ENCODE results near the gene JAK1. TPM values are rescaled to one million over a fixed set of nuclear protein-coding genes. Genes with fewer than 3 reads are reported as not detected.

The JAK1 gene
- polyA plus RNA-seq, 1 donor from 2014 or later = 26.8 TPM

GRCh38 chr1:64923294-64923718 lies 43.0 kb downstream of the JAK1 start:
- H3K36me3 ChIP-seq (ENCODE audit: insufficient read depth, low read length) = no peaks in the 10 kb centered on the region
- peaks cover 6% of the 10 kb centered on the region for H3K79me2 ChIP-seq (replicated peaks; ENCODE audit: insufficient read depth, low read length)
- TF ChIP-seq TAF1 (IDR thresholded peaks at IDR 0.05; ENCODE audit: low read depth) (no peak), EP300 (conservative IDR thresholded peaks at IDR 0.05; ENCODE audit: poor library complexity, severe bottlenecking) (no peak), MXI1 (conservative IDR thresholded peaks at IDR 0.05; ENCODE audit: poor library complexity, severe bottlenecking) (no peak), SMC3 (conservative IDR thresholded peaks at IDR 0.05; ENCODE audit: poor library complexity) (no peak), CTCF (IDR thresholded peaks at IDR 0.05; ENCODE audit: poor library complexity, severe bottlenecking) (no peak), RAD21 (conservative IDR thresholded peaks at IDR 0.05) (no peak), EZH2 (IDR thresholded peaks at IDR 0.05; ENCODE audit: borderline replicate concordance, insufficient read depth, low read length, poor library complexity, severe bottlenecking) (no peak), POLR2AphosphoS5 (IDR thresholded peaks at IDR 0.05) (no peak)
- TF ChIP-seq, protein P1, sequence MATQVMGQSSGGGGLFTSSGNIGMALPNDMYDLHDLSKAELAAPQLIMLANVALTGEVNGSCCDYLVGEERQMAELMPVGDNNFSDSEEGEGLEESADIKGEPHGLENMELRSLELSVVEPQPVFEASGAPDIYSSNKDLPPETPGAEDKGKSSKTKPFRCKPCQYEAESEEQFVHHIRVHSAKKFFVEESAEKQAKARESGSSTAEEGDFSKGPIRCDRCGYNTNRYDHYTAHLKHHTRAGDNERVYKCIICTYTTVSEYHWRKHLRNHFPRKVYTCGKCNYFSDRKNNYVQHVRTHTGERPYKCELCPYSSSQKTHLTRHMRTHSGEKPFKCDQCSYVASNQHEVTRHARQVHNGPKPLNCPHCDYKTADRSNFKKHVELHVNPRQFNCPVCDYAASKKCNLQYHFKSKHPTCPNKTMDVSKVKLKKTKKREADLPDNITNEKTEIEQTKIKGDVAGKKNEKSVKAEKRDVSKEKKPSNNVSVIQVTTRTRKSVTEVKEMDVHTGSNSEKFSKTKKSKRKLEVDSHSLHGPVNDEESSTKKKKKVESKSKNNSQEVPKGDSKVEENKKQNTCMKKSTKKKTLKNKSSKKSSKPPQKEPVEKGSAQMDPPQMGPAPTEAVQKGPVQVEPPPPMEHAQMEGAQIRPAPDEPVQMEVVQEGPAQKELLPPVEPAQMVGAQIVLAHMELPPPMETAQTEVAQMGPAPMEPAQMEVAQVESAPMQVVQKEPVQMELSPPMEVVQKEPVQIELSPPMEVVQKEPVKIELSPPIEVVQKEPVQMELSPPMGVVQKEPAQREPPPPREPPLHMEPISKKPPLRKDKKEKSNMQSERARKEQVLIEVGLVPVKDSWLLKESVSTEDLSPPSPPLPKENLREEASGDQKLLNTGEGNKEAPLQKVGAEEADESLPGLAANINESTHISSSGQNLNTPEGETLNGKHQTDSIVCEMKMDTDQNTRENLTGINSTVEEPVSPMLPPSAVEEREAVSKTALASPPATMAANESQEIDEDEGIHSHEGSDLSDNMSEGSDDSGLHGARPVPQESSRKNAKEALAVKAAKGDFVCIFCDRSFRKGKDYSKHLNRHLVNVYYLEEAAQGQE (IDR thresholded peaks at IDR 0.05; ENCODE audit: borderline replicate concordance) = no peak
- no peak overlapping the region for H2AFZ ChIP-seq (ENCODE audit: low read depth, low read length)
- no peaks in the 10 kb centered on the region for H3K9me3 ChIP-seq (ENCODE audit: low read length)
- H3F3A ChIP-seq (ENCODE audit: insufficient read depth, low read length, poor library complexity, severe bottlenecking) = no peaks in the 10 kb centered on the region
- H3K9me2 ChIP-seq (ENCODE audit: insufficient read depth, low read length) = no peaks in the 10 kb centered on the region
- H3K4me3 ChIP-seq (ENCODE audit: low read length) = no peak overlapping the region
- H3K9ac ChIP-seq (ENCODE audit: low read length) = no peak overlapping the region
- H3K27ac ChIP-seq (ENCODE audit: low read length) = no peak overlapping the region
- H3K4me2 ChIP-seq (ENCODE audit: low read length) = no peak overlapping the region
- H4K20me1 ChIP-seq (ENCODE audit: insufficient read depth) = no peaks in the 10 kb centered on the region
- no peaks in the 10 kb centered on the region for H3K27me3 ChIP-seq (ENCODE audit: insufficient read depth, low read depth, low read length)

DNA sequence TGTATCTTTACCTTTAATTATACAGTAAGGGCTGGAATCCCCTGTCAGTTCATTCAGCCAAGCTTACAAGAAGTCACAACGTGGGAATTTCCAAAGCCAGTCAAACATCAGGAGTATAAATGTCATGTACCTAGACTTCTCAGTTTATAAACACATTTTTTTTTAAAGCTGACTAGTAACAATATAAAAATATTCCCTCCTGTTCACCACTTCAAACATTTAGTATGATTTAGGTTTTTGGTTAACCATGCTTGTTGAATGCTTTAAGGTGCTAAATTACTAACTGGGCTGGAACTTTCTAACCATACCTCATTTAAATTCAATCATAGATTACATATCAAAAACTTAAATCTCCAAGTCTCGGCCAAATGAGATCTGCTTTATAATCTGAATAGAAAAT lies 44.0 kb downstream of the JAK1 start:
- no peak overlapping the region for H3K4me2 ChIP-seq (ENCODE audit: low read length)
- H3K4me3 ChIP-seq (ENCODE audit: low read length) = no peak overlapping the region
- no peak overlapping the region for H3K9ac ChIP-seq (ENCODE audit: low read length)
- no peak overlapping the region for H3K27ac ChIP-seq (ENCODE audit: low read length)
- H3K27me3 ChIP-seq (ENCODE audit: insufficient read depth, low read depth, low read length) = no peaks in the 10 kb centered on the region
- no peak overlapping the region for H2AFZ ChIP-seq (ENCODE audit: low read depth, low read length)
- no peaks in the 10 kb centered on the region for H3K9me2 ChIP-seq (ENCODE audit: insufficient read depth, low read length)
- H3K9me3 ChIP-seq (ENCODE audit: low read length) = no peaks in the 10 kb centered on the region
- TF ChIP-seq EP300 (conservative IDR thresholded peaks at IDR 0.05; ENCODE audit: poor library complexity, severe bottlenecking) (no peak), MXI1 (conservative IDR thresholded peaks at IDR 0.05; ENCODE audit: poor library complexity, severe bottlenecking) (no peak), POLR2AphosphoS5 (IDR thresholded peaks at IDR 0.05) (no peak), CTCF (IDR thresholded peaks at IDR 0.05; ENCODE audit: poor library complexity, severe bottlenecking) (no peak), TAF1 (IDR thresholded peaks at IDR 0.05; ENCODE audit: low read depth) (no peak), SMC3 (conservative IDR thresholded peaks at IDR 0.05; ENCODE audit: poor library complexity) (no peak), RAD21 (conservative IDR thresholded peaks at IDR 0.05) (no peak), EZH2 (IDR thresholded peaks at IDR 0.05; ENCODE audit: borderline replicate concordance, insufficient read depth, low read length, poor library complexity, severe bottlenecking) (no peak)
- TF ChIP-seq, protein P1 (IDR thresholded peaks at IDR 0.05; ENCODE audit: borderline replicate concordance) = no peak
- H3K79me2 ChIP-seq (replicated peaks; ENCODE audit: insufficient read depth, low read length) = peaks cover 6% of the 10 kb centered on the region
- H4K20me1 ChIP-seq (ENCODE audit: insufficient read depth) = no peaks in the 10 kb centered on the region
- no peaks in the 10 kb centered on the region for H3K36me3 ChIP-seq (ENCODE audit: insufficient read depth, low read length)
- H3F3A ChIP-seq (ENCODE audit: insufficient read depth, low read length, poor library complexity, severe bottlenecking) = no peaks in the 10 kb centered on the region
